Fibroblast of gingiva (primary cell): Measurements from ENCODE around the gene C19orf25.

Experiments
- DNase-seq: peaks from one replicate; pipeline ENCODE4 v3.0.0-alpha.2; 2011; ENCODE audit warnings: low read depth

The C19orf25 gene

DNA sequence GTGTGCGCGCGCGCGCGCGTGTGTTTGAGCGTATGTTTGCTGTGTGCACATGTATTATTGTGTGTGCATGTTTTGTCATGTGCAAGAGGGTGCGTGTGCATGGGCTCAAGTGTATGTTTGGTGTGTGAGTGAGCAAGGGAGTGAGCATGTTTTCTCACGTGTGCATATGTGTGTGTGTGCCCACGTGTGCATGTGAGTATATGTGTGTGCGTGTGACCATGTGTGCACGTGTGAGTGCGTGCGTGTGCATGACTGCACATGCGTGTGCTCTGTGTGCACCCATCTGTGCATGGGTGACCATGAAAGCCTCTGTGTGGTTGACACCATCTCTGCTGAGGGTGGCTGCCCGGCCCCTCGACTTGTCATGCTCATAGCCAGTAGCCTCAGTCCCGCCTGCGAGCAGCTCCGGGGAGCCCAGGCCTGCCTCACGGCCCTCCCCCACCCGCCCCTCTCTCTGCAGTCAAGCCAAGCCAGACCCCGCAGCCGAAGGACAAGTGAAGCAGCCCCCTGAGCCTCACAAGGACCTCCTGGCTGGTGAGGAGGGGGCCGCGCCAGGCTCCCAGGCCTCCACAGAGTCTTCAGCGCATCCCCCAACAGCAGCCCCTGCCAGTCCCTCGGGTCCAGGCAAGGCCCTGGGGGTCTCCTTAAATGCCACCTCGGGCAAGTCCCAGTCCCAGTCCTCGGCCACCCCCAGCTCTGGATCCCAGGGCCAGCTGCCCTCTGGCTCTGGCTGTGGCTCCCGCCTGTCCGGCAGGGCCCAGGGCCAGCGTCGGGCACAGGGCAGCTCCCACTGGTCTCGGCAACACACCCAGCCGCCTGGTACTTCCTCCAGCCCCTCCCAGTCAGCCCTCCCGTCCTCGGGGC is 17.9 kb upstream of the C19orf25 start:
- DNase-seq, result no peak

DNA sequence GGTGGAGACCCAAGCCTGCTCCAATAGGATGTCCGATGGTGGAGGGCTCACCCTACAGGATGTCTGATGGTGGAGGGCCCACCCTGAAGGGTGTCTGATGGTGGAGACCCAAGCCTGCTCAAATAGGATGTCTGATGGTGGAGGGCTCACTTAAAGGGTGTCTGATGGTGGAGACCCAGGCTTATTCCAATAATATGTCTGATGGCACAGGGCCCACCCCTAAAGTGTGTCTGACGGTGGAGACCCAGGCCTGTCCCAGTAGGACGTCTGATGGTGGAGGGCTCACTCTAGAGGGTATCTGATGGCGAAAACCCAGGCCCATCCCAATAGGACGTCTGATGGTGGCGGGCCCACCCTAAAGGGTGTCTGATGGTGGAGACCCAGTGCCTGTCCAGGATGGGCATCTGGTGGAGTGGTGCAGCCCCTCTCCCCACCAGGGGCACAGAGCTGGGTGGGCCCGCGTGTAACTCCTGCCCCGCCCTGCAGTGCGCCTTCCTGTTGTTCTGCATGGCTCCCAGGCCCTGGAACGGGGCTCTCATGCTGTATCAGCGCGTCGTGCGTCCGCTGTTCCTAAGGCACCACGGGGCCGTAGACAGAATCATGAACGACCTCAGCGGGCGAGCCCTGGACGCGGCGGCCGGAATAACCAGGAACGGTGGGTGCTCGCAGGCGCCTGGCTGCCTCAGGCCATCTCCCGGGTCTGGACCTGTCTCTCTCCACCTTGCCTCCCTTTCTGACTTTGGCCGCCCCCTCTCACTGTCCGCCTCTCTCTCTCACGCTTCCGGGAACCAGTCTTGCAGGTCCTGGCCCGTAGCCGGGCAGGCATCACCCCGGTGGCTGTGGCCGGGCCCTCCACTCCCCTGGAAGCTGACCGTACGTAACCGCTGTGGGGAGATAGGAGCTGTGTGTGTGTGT is 17.0 kb upstream of the C19orf25 start:
- no peak for DNase-seq

DNA sequence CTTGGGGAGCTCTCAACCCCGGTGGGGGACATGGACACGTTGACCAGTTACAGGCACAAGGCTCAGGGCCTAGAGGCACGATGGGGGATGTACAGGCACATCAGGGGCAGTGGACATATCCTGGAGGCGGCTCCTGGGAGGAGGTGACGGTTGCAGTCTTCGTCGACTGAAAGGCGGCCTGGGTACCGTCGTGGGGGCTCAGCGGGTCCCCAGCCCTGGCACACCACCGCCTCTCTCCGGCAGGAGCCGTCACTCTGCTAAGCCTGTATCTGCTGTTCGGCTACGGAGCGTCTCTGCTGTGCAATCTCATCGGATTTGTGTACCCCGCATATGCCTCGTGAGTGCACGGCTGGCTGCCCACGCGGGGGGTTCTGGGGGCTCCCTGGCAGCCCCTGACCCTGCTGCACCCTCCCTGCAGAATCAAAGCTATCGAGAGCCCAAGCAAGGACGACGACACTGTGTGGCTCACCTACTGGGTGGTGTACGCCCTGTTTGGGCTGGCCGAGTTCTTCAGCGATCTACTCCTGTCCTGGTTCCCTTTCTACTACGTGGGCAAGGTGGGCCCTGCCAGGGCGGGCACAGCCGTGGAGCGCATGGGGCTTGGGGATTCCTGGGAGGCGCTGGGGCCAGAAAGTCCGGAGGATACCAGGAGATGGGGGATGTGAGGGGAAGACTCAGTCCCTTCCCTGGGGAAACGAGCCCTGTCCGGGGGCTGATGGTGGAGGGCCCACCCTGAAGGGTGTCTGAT is 16.2 kb upstream of the C19orf25 start:
- no peak for DNase-seq

DNA sequence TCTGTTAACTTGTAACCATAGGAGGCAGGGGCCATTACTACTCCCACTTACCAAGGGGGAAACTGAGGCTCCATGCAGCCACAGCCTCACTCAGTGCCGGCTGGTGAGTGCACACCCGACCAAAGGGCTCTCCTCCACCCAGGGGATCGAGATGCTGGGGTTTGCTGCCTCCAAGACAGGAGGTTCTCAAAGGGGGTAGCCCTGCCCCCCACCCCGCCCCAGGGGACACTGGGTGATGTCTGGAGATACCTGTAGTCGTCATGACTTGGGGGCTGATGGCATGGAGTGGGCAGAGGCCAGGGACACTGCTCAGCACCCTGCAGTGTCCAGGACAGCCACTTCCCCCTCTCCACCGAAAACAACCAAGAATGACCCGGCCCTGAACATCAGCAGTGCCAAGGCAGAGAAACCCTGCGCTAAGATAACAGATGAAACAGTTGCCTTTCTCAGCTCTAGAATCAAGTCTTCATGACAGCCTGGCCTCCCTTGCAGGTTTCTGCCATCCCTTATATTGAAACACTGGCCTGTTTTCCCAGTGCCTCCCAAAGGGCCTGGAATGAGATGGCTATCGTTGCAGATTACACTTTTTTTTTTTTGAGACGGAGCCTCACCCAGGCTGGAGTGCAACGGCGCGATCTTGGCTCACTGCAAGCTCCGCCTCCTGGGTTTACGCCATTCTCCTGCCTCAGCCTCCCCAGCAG is 15.2 kb upstream of the C19orf25 start:
- DNase-seq, result no peak

DNA sequence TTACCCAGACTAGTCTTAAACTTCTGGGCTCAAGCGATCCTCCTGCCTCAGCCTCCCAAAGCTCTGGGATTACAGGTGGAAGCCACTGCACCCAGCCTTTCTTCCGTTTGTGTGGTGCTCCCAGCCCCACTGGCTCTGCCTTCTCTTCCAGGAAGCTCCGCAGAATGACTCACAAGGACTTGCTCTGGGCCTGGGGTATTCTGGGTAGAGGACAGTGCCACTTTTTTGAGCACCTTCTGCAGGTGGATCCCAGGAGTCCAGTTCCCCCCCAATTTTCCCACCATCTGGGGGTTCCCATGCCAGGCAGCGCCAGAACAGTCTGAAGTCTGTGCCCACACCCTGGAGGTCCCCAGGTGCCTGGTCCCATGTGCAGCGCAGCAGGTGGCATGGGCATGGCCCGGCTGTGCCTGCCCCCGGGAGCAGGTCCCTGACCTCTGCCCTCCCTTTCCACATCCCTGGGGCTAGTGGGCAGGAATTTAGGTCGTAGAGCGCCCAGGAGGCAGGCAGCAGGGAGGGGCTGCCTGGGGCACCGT is 13.5 kb upstream of the C19orf25 start:
- DNase-seq, result no peak

DNA sequence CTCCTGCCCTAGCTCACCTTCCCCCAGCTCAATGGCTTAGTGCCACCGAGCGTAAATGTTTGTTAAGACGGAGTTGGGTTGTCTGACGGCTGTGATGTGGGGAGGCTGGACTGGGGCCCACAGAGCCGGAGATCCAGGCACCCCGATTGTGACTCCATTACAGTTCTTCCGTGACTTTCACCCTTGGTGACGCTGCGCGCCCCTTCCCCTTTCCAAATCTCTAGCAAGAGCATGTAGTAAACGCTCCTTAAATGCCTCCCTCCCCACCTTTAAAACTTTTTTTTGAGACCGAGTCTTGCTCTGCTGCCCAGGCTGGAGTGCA is 12.8 kb upstream of the C19orf25 start:
- no peak for DNase-seq

DNA sequence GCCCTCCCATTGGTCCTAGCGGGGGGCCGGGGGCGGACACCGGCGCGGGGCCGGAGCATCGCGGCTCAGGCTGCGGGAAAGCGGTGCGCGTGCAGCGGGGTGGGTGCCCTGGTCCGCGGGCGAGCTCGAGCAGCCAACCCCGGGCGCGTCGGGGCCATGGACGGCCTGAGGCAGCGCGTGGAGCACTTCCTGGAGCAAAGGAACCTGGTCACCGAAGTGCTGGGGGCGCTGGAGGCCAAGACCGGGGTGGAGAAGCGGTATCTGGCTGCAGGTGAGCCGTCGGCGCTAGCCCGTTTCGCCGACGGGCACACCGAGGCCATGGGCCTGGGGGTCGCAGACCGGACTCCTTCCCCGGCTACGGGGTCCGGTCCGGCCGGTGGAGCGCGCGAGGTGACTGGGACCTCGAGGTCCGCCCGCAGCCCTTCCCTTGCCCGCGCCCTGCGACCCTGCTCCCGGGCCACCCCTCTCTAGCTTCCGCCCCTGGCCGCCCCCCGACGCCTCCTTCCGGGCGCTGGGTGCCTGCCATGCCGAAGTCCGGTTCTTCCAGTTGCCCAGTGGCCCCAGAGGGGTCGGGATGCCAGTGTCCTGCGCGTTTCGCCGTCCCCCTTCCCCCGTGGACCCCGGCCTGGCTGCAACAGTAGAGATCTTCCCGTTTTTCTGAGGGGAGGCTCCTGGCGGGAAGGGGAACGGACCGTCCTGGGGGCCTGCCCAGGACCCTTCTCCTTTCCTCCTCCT is 12.3 kb upstream of the C19orf25 start, which contains the start of gene REEP6:
Gene REEP6, plus strand, starts transcription at position 68 of the 735 bp plus-strand sequence. Its CDS starts 89 bp downstream, at position 157.
- DNase-seq, result no peak

DNA sequence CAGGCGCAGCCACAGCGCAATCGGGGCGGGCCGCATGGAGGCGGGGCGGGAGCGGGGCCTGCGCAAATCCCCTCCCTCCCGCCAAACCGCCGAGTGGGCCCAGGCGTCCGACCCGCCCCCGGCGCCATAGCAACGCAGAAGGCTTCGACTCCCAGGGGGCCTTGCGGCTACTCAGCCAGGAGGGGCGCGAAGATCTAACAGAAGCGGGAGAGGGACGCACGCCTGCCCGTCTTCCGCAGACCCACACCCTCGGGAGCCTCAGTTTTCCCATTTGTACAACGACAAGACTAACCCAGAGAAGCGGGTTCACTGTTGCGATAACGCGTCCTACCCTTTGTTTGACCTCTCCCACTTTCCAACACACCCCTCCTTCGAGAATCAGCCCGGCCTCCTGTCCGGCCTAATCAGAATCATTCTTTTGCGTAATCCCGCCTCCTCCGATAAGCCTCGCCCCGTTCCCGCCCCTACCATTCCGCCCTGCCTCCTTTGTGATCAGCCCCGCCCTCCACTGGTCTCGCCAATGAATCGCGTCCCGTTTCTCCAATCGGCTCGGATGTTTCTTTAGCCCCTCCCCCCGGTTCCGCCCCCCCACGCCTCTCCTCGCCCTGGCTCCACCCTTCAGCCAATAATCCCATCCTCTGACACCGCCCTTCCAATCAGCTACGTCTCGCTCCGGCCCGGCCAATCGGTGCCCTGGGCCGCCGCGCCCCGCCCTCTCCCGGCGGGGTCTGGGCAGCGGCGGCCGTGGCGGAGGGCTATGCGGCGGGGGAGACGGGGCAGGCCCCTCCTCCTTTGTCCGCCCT is 11.5 kb upstream of the C19orf25 start, which contains the start of gene PCSK4:
Gene PCSK4, minus strand, starts transcription at position 40 of the 803 bp plus-strand sequence. Its CDS starts 4 bp downstream, at position 36.
- peak; percentile 99 for DNase-seq

DNA sequence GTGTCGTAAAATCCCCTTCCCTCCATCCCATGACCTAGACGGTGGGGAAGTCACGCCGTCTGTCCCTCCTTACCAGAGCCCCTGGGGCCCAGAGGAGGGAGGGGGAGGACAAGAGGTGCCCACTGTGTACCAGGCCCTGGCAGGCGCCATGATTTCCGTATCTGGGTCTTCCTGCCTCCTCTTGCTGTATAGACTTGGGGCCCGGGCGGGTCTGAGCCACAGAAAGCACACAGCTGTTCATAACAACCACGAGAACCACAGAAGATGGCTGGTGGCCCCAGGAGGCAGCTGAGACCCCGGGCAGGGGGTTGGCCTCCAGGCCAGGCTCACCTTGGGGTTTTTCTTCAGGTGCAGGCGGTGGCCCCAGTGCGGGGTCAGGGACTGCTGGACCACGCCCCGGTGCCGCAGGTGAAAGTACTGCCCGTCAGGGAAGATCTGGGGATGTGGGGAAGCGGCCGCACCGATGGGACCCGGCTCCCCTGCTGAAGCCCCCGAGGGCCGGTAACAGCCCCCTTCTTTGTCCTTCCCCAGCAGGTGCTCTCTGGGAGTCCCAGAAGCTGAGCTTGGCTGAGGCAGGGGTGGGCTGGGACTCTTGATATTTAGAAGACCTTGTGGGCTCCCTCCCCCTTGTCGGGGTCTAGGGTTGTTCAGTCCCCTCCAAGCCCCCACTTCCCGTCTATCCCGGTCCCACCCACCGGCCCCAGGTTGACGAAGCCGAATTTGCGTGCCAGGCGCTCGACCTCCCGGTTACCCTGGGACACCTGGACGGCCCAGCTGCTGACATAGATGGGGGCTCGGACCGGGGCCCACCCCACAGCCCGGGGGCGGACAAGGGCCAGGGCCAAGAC is 10.7 kb upstream of the C19orf25 start:
- no peak for DNase-seq

DNA sequence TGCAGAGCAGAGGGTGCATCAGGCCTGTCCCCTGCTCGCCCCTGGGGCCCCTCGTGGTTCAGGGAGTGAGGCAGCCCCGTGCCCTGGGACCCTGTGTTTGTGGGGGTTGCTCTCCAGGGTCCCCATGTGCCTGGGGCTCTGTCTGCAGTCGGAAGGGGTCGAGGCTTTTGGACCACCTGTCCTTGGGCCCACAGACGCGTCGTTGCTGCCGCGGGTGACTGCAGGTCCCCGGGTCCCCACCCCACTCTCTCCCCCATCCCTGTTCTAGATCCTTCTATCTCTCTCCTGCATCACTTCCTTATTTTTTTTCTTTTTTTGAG is 9.2 kb upstream of the C19orf25 start:
- no peak for DNase-seq

DNA sequence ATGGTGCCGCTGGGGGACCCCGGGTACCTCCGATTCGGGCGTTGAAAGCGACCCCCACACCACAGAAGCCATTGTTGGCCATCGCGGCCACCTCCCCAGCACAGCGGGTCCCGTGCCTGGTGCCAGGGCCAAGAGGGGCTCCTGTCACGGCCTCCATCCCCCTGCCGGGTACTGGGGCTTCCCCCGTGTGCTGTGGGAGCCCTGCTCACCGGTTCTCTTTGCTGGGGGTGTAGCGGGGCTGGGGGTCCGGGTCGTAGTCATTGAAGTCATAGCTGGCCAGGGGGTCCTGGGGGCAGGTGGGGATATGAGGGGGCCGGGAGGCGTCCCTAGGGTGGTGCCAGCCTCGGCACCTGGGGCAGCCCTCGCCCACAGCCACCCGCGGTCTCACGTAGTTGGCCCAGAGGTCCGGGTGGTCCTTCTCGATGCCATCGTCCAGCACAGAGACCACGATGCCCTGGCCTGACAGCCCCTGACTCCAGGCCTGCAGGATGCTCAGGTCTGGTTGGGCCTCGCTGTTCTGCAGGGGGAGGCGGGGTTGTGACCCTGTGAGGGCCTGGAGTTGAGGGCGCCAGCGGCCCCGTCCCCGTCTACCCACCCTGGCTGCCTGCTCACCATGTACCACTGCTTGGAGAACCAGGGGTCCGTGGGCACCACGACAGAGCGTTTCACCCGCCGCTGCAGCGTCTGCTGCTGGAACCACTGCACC is 8.7 kb upstream of the C19orf25 start:
- no peak for DNase-seq

DNA sequence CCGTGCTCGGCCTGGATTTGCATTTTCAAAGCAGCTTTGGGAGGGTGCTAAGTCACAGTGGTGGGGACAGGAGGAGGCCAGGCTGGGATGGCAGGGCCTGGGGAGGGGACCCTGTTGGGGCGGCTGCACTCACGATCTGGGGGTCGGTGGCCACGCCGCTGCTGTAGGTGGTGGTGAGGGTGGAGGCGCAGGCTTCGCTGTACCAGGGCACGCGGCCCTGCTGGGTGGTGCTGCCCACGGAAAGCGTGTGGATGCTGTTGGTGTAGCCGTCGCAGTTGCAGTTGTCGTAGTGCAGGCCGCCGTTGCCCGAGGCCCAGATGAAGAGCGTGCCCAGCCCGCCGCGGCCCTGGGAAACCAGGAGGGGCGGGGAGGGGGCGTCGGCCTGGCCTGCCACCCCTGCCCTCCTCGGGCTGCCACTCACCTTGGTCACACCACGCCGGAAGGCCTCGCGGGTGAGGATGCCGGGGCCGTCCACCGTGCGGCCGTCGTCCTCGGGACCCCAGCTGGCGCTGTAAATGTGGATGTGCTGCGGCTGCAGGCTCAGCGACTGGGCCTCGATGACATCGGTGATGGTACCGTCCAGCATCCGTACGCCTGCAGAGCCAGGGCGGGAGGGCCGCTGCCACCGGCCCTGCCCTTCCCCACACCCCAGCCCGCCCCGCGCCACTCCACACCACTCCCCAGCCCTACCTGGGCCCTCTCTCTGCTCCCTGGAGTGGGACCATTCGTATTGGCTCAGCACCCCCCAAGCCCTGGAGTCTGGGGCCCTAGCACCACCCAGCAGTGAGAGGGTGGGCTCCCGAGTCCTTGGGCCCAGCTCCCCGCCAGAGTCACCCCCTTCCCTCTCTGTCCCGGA is 7.9 kb upstream of the C19orf25 start:
- DNase-seq, result no peak

DNA sequence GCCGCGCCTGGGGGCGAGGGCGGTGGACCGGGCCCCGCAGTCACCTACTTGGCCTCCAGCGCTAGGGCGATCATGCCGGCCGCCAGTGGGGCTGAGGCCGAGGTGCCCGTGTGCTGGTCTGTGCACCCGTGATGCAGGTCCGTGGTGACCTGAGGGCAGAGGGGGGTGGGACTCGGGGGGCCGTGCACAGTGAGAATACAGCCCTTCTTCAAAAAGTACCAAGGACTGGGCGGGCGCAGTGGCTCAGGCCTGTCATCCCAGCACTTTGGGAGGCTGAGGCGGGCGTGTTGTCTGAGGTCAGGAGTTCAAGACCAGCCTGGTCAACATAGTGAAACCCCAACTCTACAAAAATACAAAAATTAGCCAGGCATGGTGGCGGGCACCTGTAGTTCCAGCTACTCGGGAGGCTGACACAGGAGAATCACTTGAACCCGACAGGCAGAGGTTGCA is 5.0 kb upstream of the C19orf25 start:
- no peak for DNase-seq

DNA sequence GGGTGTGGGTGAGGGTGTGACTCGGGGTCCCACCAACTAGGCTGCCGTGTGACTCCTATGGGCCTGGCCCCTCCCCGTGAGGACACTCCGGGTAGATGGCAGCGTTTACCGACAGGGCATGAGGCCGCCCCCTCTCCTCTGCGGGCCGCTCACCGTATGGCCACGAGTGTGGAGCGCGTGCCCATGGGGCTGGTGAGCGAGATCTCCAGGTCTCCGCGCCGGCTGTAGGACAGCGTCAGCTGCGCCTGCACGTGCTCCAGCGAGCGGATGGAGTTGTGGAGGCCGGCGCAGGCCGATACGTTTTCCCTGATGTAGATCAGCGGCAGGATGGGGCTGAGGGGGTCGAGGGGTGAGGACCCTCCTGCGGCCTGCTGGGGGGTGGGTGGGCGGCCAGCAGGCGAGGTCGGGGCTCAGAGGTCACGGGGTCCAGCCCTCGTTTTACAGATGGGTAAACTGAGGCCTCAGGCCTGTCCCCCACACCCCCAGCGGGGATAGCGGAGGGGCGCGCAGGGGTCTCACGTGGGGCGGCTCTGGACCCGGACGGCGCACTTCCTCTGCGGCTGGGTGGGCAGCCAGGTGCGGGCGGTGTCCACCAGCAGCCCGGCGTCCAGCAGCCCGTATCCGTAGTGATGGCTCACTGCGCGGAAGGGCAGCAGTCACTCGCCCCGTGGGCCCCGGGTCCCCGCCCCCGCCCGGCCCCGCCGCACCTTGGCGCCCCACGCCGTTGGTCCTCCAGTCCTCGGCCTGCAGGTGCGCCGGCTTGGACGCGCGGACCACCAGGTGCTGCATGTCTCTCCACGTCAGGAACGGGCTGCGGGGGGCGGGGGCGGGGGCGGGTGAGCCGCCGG is 4.3 kb upstream of the C19orf25 start:
- no peak for DNase-seq

DNA sequence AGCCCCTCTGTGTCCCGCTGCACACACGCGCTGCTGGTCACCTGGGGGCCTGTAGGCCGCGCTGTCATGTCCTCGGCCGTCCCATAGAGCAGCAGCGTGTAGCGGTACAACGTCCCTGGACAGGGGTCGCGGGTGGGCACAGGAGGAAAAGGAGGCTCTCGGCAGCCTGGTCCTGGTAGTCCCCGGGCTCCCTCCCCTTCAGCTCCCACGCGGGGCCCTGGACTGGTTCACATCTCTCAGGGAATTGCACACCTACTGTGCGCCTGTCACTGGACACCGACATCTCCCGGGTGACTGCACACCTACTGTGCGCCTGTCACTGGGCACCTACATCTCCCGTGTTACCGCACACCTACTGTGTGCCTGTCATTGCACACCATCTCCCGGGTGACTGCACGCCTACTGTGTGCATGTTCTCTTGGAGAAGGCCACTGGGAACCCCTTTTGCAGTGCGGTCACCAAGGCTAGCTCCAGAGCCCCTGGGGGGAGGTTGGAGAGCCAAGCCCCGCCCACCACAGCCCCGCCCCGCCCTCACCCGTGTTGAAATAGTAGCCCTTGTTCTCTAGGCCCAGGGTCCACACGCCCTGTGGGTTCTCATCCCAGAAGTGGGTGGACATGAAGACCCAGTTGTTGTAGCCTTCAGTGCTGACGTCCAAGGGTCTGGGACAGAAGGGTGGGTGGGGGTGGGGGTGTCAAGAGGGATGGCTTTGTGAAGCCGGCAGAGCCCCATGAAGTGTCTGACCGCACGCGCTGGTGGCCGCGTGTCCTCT is 3.5 kb upstream of the C19orf25 start:
- no peak for DNase-seq
